K562 (cell line): ENCODE measurements around the gene EIF5B.

ENCODE experiments used
- EZH2 ChIP-seq: IDR thresholded peaks from 2 replicates; pipeline ENCODE4 v1.6.1; 2012; ENCODE audit warnings: low read depth, mild to moderate bottlenecking, inconsistent platforms, low read length, borderline replicate concordance
- HMGN3 ChIP-seq: IDR thresholded peaks from 2 replicates; pipeline ENCODE4 v1.6.1; 2011; ENCODE audit warnings: borderline replicate concordance, low read depth, mild to moderate bottlenecking, mixed read lengths, low read length; ENCODE audit not compliant: insufficient read length; ENCODE audit errors: extremely low read depth
- RBM25 ChIP-seq: fragments of 200-400 bp; formaldehyde crosslinking; IDR thresholded peaks from 2 replicates; pipeline ENCODE4 v1.6.1; 2018; ENCODE audit warnings: low read length, low read depth, moderate library complexity; ENCODE audit not compliant: severe bottlenecking
- ZEB2 ChIP-seq: fragments of 450-650 bp; IDR thresholded peaks from 2 replicates; pipeline ENCODE4 v1.6.1; 2016
- ZFP36 ChIP-seq: fragments of 150-350 bp; IDR thresholded peaks from 2 replicates; pipeline ENCODE4 v1.6.1; 2018; ENCODE audit warnings: low read length, low read depth; ENCODE audit not compliant: partially characterized antibody

GRCh38 chr2:99406137-99406536 lies 68.9 kb downstream of the EIF5B start:
- TF ChIP-seq EZH2, result no peak
- no peak for TF ChIP-seq ZFP36
- no peak for TF ChIP-seq ZEB2
- TF ChIP-seq HMGN3, result no peak
- no peak for TF ChIP-seq RBM25
